Measurements from ENCODE around the gene OR8B2. TPM values are rescaled to one million over a fixed set of nuclear protein-coding genes. Genes with fewer than 3 reads are reported as not detected.
"Not testable (repeated sequence)": the region's sequence is repeated elsewhere in the genome, so short reads cannot be mapped to it uniquely, and the experiment has no call there.

Gene OR8B2
- total RNA-seq, 1 experiment from 2014 or later, result not detected

DNA sequence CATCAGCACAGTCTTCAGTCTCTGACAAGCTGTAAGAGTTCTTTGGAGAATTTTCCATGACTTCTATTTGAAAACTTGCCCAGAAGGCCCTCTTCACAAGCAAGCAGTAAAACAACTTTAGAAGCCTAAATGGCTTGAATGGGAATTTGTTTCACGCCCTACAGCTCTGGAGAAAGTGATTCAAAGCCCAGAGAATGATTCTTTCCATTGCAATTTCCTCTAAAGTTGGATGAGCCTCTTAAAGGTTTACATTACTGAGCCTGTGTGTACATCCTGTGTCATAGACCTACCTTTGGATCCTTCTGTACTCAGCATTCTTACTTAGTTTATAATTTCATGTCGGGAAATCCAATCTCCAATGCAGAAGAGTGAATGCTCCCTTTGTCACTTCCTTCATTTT is 21.3 kb upstream of the OR8B2 start:
- intact Hi-C loops (cut with micrococcal nuclease), result no loop called here
- ATAC-seq (no peak), DNase-seq (ENCODE audit: low read depth, low spot score) (no peak)
- H3K27me3 ChIP-seq (ENCODE audit: insufficient read depth, low read length), result peaks cover 53% of the 10 kb centered on the region
- no peaks in the 10 kb centered on the region for H3K9me2 ChIP-seq (ENCODE audit: insufficient read depth)
- no peak overlapping the region for H3K4me2 ChIP-seq (ENCODE audit: low read length)
- no TSS peak for BruUV-seq (replicated peaks)
- ChIA-PET POLR2A (no interaction called here), RAD21 (ENCODE audit: low non-redundant PET in 1 of 2, low total read pairs in 2 of 2, uncharacterized antibody in 2 of 2, unreplicated experiment in 2 of 2) (no interaction called here), CTCF (no interaction called here)
- no peaks in the 10 kb centered on the region for H3K4me1 ChIP-seq (ENCODE audit: control insufficient read depth in 1 of 2, insufficient read depth in 2 of 2, low read length in 2 of 2)
- TF ChIP-seq ZBTB33 (IDR thresholded peaks at IDR 0.05; ENCODE audit: extremely low read depth, insufficient replicate concordance, low read length) (no peak), JUND (IDR thresholded peaks at IDR 0.05) (no peak), POLR2A (IDR thresholded peaks at IDR 0.05; ENCODE audit: borderline replicate concordance, extremely low read depth, insufficient read depth, insufficient read length) (no peak), CBX3 (IDR thresholded peaks at IDR 0.05; ENCODE audit: low read depth) (no peak), EZH2phosphoT487 (IDR thresholded peaks at IDR 0.05; ENCODE audit: borderline replicate concordance) (no peak; the same call in 1 of the 2 replicates), YY1 (IDR thresholded peaks at IDR 0.05; ENCODE audit: extremely low read depth, insufficient replicate concordance, low read depth, low read length) (no peak), ZFX (IDR thresholded peaks at IDR 0.05) (no peak), SP1 (IDR thresholded peaks at IDR 0.05; ENCODE audit: low read depth) (no peak)
- no peak overlapping the region for H2AFZ ChIP-seq (ENCODE audit: low read depth, low read length, poor library complexity, severe bottlenecking)
- H3K79me2 ChIP-seq (ENCODE audit: insufficient read depth, low read length), result no peaks in the 10 kb centered on the region
- H4K20me1 ChIP-seq (ENCODE audit: insufficient read depth), result no peaks in the 10 kb centered on the region
- no peak overlapping the region for H3K4me3 ChIP-seq (replicated peaks in 1 of 2; ENCODE audit: low read depth in 1 of 2, low read length in 2 of 2)
- H3K9ac ChIP-seq (ENCODE audit: low read length), result no peak overlapping the region
- no peaks in the 10 kb centered on the region for H3K9me3 ChIP-seq (ENCODE audit: control insufficient read depth in 1 of 2, insufficient read depth in 1 of 2, low read depth in 1 of 2, low read length in 2 of 2)
- no peaks in the 10 kb centered on the region for H3K36me3 ChIP-seq (ENCODE audit: control insufficient read depth in 1 of 2, insufficient read depth in 2 of 2, low read length in 2 of 2)
- H3K27ac ChIP-seq (ENCODE audit: low read depth, low read length), result no peak overlapping the region

DNA sequence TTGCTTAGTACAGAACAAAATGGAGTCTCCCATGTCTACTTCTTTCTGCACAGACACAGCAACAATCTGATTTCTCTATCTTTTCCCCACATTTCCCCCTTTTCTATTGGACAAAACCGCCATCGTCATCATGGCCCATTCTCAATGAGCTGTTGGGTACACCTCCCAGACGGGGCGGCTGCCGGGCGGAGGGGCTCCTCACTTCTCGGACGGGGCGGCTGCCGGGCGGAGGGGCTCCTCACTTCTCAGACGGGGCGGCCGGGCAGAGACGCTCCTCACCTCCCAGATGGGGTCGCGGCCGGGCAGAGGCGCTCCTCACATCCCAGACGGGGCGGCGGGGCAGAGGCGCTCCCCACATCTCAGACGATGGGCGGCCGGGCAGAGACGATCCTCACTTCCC is 18.9 kb upstream of the OR8B2 start:
- DNase-seq (ENCODE audit: low read depth, low spot score); H3K9me2 ChIP-seq (ENCODE audit: insufficient read depth); H4K20me1 ChIP-seq (ENCODE audit: insufficient read depth); H3K4me3 ChIP-seq (replicated peaks in 1 of 2; ENCODE audit: low read depth in 1 of 2, low read length in 2 of 2); H3K4me1 ChIP-seq (ENCODE audit: control insufficient read depth in 1 of 2, insufficient read depth in 2 of 2, low read length in 2 of 2); H3K36me3 ChIP-seq (ENCODE audit: control insufficient read depth in 1 of 2, insufficient read depth in 2 of 2, low read length in 2 of 2); H3K79me2 ChIP-seq (ENCODE audit: insufficient read depth, low read length); POLR2A ChIA-PET; H3K27ac ChIP-seq (ENCODE audit: low read depth, low read length); BruUV-seq (replicated peaks); intact Hi-C loops (cut with micrococcal nuclease); ATAC-seq; H2AFZ ChIP-seq (ENCODE audit: low read depth, low read length, poor library complexity, severe bottlenecking); CTCF ChIA-PET; H3K9me3 ChIP-seq (ENCODE audit: control insufficient read depth in 1 of 2, insufficient read depth in 1 of 2, low read depth in 1 of 2, low read length in 2 of 2); RAD21 ChIA-PET (ENCODE audit: low non-redundant PET in 1 of 2, low total read pairs in 2 of 2, uncharacterized antibody in 2 of 2, unreplicated experiment in 2 of 2); H3K9ac ChIP-seq (ENCODE audit: low read length); H3K4me2 ChIP-seq (ENCODE audit: low read length): not testable (repeated sequence)
- H3K27me3 ChIP-seq (ENCODE audit: insufficient read depth, low read length), result peaks cover 32% of the 10 kb centered on the region

Measured in HCT116 (cell line).